ENCODE results near the gene CAMTA1. TPM values are rescaled to one million over a fixed set of nuclear protein-coding genes. Genes with fewer than 3 reads are reported as not detected.
A peak's percentile ranks its signal among the peaks of the same experiment; 100 is the strongest.
"Not testable (repeated sequence)": the region's sequence is repeated elsewhere in the genome, so short reads cannot be mapped to it uniquely, and the experiment has no call there.

CAMTA1 gene
- 10 to 100 TPM; 48.1 to 52.3 TPM for total RNA-seq
- 100 to 1,000 TPM in 1 of 2 donors, 10 to 100 TPM in 1; 52.3 to 140 TPM for polyA plus RNA-seq
- long read RNA-seq, donor 1, transcript CAMTA1-213 (3 exons, 538 nt): minor isoform, 9 of 55 reads
- long read RNA-seq, donor 1, transcript CAMTA1-208 (4 exons, 567 nt): major isoform, 36 of 55 reads
- long read RNA-seq, donor 1, transcript CAMTA1-209 (4 exons, 863 nt): minor isoform, 6 of 55 reads
- long read RNA-seq, donor 1, partial matches to known transcripts: 0 of 55 reads
- long read RNA-seq, donor 1, other reads (novel, unspliced or antisense): 0 of 55 reads
- long read RNA-seq, donor 2, transcript CAMTA1-209 (4 exons, 863 nt): minor isoform, 5 of 35 reads
- long read RNA-seq, donor 2, transcript CAMTA1-208 (4 exons, 567 nt): major isoform, 17 of 35 reads
- long read RNA-seq, donor 2, transcript CAMTA1-213 (3 exons, 538 nt): minor isoform, 10 of 35 reads
- long read RNA-seq, donor 2, partial matches to known transcripts: 0 of 35 reads
- long read RNA-seq, donor 2, other reads (novel, unspliced or antisense): 0 of 35 reads
- long read RNA-seq, donor 3, transcript CAMTA1-208 (4 exons, 567 nt): major isoform, 17 of 27 reads
- long read RNA-seq, donor 3, transcript CAMTA1-213 (3 exons, 538 nt): minor isoform, 6 of 27 reads
- long read RNA-seq, donor 3, partial matches to known transcripts: 0 of 27 reads
- long read RNA-seq, donor 3, other reads (novel, unspliced or antisense): 0 of 27 reads
- long read RNA-seq, donor 4, transcript CAMTA1-213 (3 exons, 538 nt): minor isoform, 15 of 41 reads
- long read RNA-seq, donor 4, transcript CAMTA1-208 (4 exons, 567 nt): major isoform, 22 of 41 reads
- long read RNA-seq, donor 4, partial matches to known transcripts: 0 of 41 reads
- long read RNA-seq, donor 4, other reads (novel, unspliced or antisense): 0 of 41 reads
- long read RNA-seq, donor 5, transcript CAMTA1-213 (3 exons, 538 nt): minor isoform, 18 of 83 reads
- long read RNA-seq, donor 5, transcript CAMTA1-208 (4 exons, 567 nt): major isoform, 48 of 83 reads
- long read RNA-seq, donor 5, partial matches to known transcripts: 10 of 83 reads
- long read RNA-seq, donor 5, other reads (novel, unspliced or antisense): 0 of 83 reads

DNA sequence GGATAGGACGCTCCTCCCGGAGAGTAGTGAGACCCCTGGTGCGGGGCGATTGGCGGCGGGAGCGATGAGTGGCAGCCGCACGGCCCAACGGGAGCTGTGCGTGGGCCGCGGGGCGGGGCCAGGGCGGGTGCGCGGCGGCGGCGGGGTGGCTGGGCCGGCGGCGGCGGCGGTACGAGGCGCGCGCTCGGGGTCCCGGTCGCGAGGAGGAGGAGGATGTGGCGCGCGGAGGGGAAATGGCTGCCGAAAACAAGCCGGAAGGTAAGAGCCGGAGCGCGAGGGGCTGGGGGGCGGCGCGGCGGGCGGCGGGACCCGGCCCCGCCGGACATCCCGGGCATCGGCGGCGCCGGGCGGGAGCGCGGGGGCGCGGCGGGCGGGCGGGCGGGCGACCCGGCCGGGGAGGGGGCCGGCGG, at the start of gene CAMTA1:
CAMTA1 (plus strand) TSS at position 137 of the 410 bp plus-strand sequence; CDS start at position 214, 77 bp downstream.
- no peaks in the 10 kb centered on the region for H3K9me3 ChIP-seq (ENCODE audit: control insufficient read depth in 4 of 4, insufficient read depth in 3 of 4, low read length in 3 of 4)
- 1 to 3% methylated on average over 5 to 68 of the region's 69 CpGs for WGBS, 2 donors
- H3K27me3 ChIP-seq (ENCODE audit: control insufficient read depth in 3 of 3, insufficient read depth in 3 of 3, low read length in 2 of 3): no peaks in the 10 kb centered on the region
- peaks cover 3 to 23% (median 10%) of the 10 kb centered on the region in 5 donors for H3K4me1 ChIP-seq (ENCODE audit: control insufficient read depth in 5 of 5, insufficient read depth in 5 of 5, low read length in 5 of 5)
- H3K9ac ChIP-seq (ENCODE audit: insufficient read depth in 1 of 2, low read length in 2 of 2): peak within 1 kb of the TSS; percentile 47 to 55
- DNase-seq: no peak
- H3K36me3 ChIP-seq (ENCODE audit: control insufficient read depth in 4 of 4, insufficient read depth in 4 of 4, low read length in 4 of 4): no peaks in the 10 kb centered on the region
- peak within 1 kb of the TSS; percentile 99 to 100 for H3K27ac ChIP-seq (ENCODE audit: low read depth in 1 of 2, low read length in 1 of 2)
- H3K4me3 ChIP-seq: peak within 1 kb of the TSS; percentile 85
- no peak for TF ChIP-seq CTCF (IDR thresholded peaks at IDR 0.05; ENCODE audit: control extremely low read depth, extremely low read depth)
- ATAC-seq (ENCODE audit: insufficient read depth, low FRiP score): peak; percentile 87

DNA sequence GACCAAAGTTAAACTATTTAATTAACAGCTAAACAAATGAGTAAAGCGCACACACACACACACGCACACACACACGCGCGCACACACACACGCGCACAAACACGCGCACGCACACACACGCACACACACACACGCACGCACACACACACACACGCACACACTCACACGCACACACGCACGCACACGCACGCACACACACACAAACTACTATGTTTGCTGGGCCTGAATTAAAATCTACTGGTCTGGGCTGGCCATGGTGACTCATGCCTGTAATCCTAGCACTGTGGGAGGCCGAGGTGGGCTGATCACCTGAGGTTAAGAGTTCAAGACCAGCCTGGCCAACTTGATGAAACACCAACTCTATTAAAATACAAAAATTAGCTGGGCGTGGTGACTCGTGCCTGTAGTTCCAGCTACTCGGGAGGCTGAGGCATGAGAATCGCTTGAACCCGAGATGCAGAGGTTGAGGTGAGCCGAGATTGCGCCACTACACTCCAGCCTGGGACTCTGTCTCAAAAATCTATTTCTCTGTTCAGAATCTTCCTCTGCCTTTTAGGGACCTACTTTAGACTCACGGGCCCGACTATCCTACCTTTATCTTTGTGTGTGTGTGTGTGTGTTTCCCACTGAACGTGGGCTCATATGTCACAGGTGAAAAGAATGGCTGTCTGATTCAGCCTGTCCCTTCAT, 46.1 kb upstream of the CAMTA1 start:
- peaks cover 0 to 8% (median 0%) of the 10 kb centered on the region in 5 donors for H3K4me1 ChIP-seq (ENCODE audit: control insufficient read depth in 5 of 5, insufficient read depth in 5 of 5, low read length in 5 of 5)
- DNase-seq: no peak
- 69 to 85% methylated on average over 30 of the region's 30 CpGs for whole genome bisulfite sequencing, 2 donors

GRCh38 chr1:6742676-6743188, 42.5 kb upstream of the CAMTA1 start:
- peak overlapping the region in 1 of 2 donors; percentile 76 for H3K27ac ChIP-seq (ENCODE audit: low read depth in 1 of 2, low read length in 1 of 2)
- not testable (repeated sequence) for H3K9me3 ChIP-seq (ENCODE audit: control insufficient read depth in 4 of 4, insufficient read depth in 3 of 4, low read length in 3 of 4); H3K36me3 ChIP-seq (ENCODE audit: control insufficient read depth in 4 of 4, insufficient read depth in 4 of 4, low read length in 4 of 4); ATAC-seq (ENCODE audit: insufficient read depth, low FRiP score); H3K27me3 ChIP-seq (ENCODE audit: control insufficient read depth in 3 of 3, insufficient read depth in 3 of 3, low read length in 2 of 3); H3K4me1 ChIP-seq (ENCODE audit: control insufficient read depth in 5 of 5, insufficient read depth in 5 of 5, low read length in 5 of 5); H3K9ac ChIP-seq (ENCODE audit: insufficient read depth in 1 of 2, low read length in 2 of 2); H3K4me3 ChIP-seq
- 58 to 69% methylated on average over 7 of the region's 7 CpGs for WGBS, 2 donors
- peak in 1 of 3 donors; percentile 24 for DNase-seq

More for the DNA sequence above, 46.1 kb upstream of the CAMTA1 start:
- H3K9me3 ChIP-seq (ENCODE audit: control insufficient read depth in 4 of 4, insufficient read depth in 3 of 4, low read length in 3 of 4): peaks cover 0 to 4% (median 2%) of the 10 kb centered on the region in 4 donors
- ATAC-seq (ENCODE audit: insufficient read depth, low FRiP score): no peak
- H3K27me3 ChIP-seq (ENCODE audit: control insufficient read depth in 3 of 3, insufficient read depth in 3 of 3, low read length in 2 of 3): peaks cover 0 to 5% (median 0%) of the 10 kb centered on the region in 3 donors
- H3K9ac ChIP-seq (ENCODE audit: insufficient read depth in 1 of 2, low read length in 2 of 2): no peak overlapping the region
- no peak for TF ChIP-seq CTCF (IDR thresholded peaks at IDR 0.05; ENCODE audit: control extremely low read depth, extremely low read depth)
- H3K36me3 ChIP-seq (ENCODE audit: control insufficient read depth in 4 of 4, insufficient read depth in 4 of 4, low read length in 4 of 4): no peaks in the 10 kb centered on the region
- no peak overlapping the region for H3K4me3 ChIP-seq
- no peak overlapping the region for H3K27ac ChIP-seq (ENCODE audit: low read depth in 1 of 2, low read length in 1 of 2)

Measured in lung (tissue), 16 donors.